IPS DF 4.7 (cell line): ENCODE results near the gene PDE6D.
"Not testable (repeated sequence)": the region's sequence is repeated elsewhere in the genome, so short reads cannot be mapped to it uniquely, and the experiment has no call there.

Source experiments
- DNase-seq: peaks from one replicate; pipeline ENCODE4 v3.0.0-alpha.2; 2013; ENCODE audit warnings: low spot score; ENCODE audit errors: extremely low read depth

Gene PDE6D

GRCh38 chr2:231769170-231770136 lies 11.6 kb downstream of the PDE6D start:
- no peak for DNase-seq

- DNase-seq = no peak
Measured at GRCh38 chr2:231765496-231765929, 15.6 kb downstream of the PDE6D start.

GRCh38 chr2:231764760-231765159 lies 16.3 kb downstream of the PDE6D start:
- no peak for DNase-seq

GRCh38 chr2:231764124-231764523 lies 17.0 kb downstream of the PDE6D start:
- DNase-seq = no peak

GRCh38 chr2:231761735-231762134 lies 19.3 kb downstream of the PDE6D start:
- no peak for DNase-seq

- DNase-seq = no peak
Measured at GRCh38 chr2:231752061-231752460, 29.0 kb downstream of the PDE6D start.

GRCh38 chr2:231751042-231751815 lies 29.9 kb downstream of the PDE6D start:
- DNase-seq = no peak

GRCh38 chr2:231749016-231749415 lies 32.1 kb downstream of the PDE6D start:
- not testable (repeated sequence) for DNase-seq

GRCh38 chr2:231748153-231748896 lies 32.8 kb downstream of the PDE6D start:
- DNase-seq = not testable (repeated sequence)

GRCh38 chr2:231745303-231746038 lies 35.6 kb downstream of the PDE6D start:
- DNase-seq = no peak

GRCh38 chr2:231743376-231744116 lies 37.5 kb downstream of the PDE6D start:
- no peak for DNase-seq

GRCh38 chr2:231737761-231738160 lies 43.3 kb downstream of the PDE6D start:
- DNase-seq = no peak

GRCh38 chr2:231732604-231733003 lies 48.5 kb downstream of the PDE6D start:
- no peak for DNase-seq

GRCh38 chr2:231727621-231728020 lies 53.5 kb downstream of the PDE6D start:
- no peak for DNase-seq

- DNase-seq = no peak
Measured at GRCh38 chr2:231726276-231726675, 54.8 kb downstream of the PDE6D start.

GRCh38 chr2:231725476-231725875 lies 55.6 kb downstream of the PDE6D start:
- no peak for DNase-seq

GRCh38 chr2:231722721-231723307 lies 58.3 kb downstream of the PDE6D start:
- DNase-seq = no peak

- no peak for DNase-seq
Measured at GRCh38 chr2:231720987-231721966, 59.8 kb downstream of the PDE6D start.
